Measurements from ENCODE around the gene ZNF440. TPM values are rescaled to one million over a fixed set of nuclear protein-coding genes. Genes with fewer than 3 reads are reported as not detected.

ZNF440 gene
- total and polyA plus RNA-seq, 10 of the 15 experiments (the other 5 are each of a cell fraction or from before 2014, with no cell fraction given), result 1.3 to 8.9 (median 3.8) TPM

DNA sequence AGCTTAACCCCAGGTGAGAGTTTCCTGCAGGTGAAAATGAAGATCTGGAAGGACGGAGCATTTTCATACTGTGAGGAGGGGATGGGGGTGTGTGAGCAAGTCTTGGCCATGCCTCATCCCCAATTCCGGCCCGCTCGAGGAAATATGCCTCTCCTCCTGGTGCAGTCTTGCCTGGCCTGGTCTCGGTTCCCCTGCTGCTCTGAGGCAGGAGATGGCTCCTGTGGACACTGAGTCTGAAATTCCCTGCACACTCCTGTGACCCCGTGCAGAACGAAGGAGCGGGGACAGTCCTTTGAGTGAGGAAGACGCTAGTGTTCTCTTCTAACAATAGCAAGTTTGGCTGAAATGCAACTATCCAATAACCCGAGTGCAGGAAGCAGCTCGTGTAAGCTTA is 34.1 kb downstream of the ZNF440 start:
- Histone ChIP-seq H3K36me3 (ENCODE audit: control insufficient read depth in 2 of 2, insufficient read depth in 2 of 2, low read length in 1 of 2) (no peaks in the 10 kb centered on the region), H4K20me1 (ENCODE audit: control insufficient read depth, insufficient read depth) (no peaks in the 10 kb centered on the region), H3K4me2 (ENCODE audit: control insufficient read depth, insufficient read depth) (peak overlapping the region; percentile 19), H3K79me2 (ENCODE audit: control insufficient read depth, insufficient read depth, low read length) (no peaks in the 10 kb centered on the region), H2AFZ (ENCODE audit: control insufficient read depth, low read depth, low read length) (peak overlapping the region; percentile 87), H3K4me3 (peak overlapping the region; percentile 54; the same call in 1 of the 2 replicates), H3K9me3 (replicated peaks; ENCODE audit: control insufficient read depth, insufficient read depth, low read length) (no peaks in the 10 kb centered on the region; the same call in 1 of the 3 replicates), H3K4me1 (ENCODE audit: control insufficient read depth, insufficient read depth, low read length) (0 out of 2 replicates have a peak, but pooled peaks cover 3% of the 10 kb centered on the region), H3K27ac (ENCODE audit: control insufficient read depth, insufficient read depth) (no peak overlapping the region), H3K27me3 (replicated peaks in 1 of 2; ENCODE audit: control insufficient read depth in 2 of 2, insufficient read depth in 2 of 2, low read length in 1 of 2) (no peaks in the 10 kb centered on the region), H3K9ac (ENCODE audit: control insufficient read depth, insufficient read depth, low read length) (no peak overlapping the region)
- DNase-seq (ENCODE audit: low read depth, low spot score) (no peak), ATAC-seq (no peak), FAIRE-seq (no peak)
- WGBS (ENCODE audit: insufficient coverage, insufficient replicate concordance, low lambda C conversion rate, missing lambda C conversion rate), result 22% methylated on average over 11 of the region's 11 CpGs
- no TSS peak for BruUV-seq (replicated peaks)
- SMC1A ChIA-PET (ENCODE audit: uncharacterized antibody, unreplicated experiment), result no interaction called here
- intact Hi-C loops (cut with micrococcal nuclease; ENCODE audit: unreplicated experiment) (no loop called here), in situ Hi-C loops (cut with MboI) (no loop called here)
- CTCF ChIA-PET, result interaction anchor here (1.6 kb wide), 1 partner anchor 50 kb away, joined by 3 read pairs; the partner anchor contains the start of gene ZNF491
- TF ChIP-seq MEF2B (IDR thresholded peaks at IDR 0.05; ENCODE audit: partially characterized antibody, poor library complexity, severe bottlenecking), result no peak
- TF ChIP-seq, protein P1, sequence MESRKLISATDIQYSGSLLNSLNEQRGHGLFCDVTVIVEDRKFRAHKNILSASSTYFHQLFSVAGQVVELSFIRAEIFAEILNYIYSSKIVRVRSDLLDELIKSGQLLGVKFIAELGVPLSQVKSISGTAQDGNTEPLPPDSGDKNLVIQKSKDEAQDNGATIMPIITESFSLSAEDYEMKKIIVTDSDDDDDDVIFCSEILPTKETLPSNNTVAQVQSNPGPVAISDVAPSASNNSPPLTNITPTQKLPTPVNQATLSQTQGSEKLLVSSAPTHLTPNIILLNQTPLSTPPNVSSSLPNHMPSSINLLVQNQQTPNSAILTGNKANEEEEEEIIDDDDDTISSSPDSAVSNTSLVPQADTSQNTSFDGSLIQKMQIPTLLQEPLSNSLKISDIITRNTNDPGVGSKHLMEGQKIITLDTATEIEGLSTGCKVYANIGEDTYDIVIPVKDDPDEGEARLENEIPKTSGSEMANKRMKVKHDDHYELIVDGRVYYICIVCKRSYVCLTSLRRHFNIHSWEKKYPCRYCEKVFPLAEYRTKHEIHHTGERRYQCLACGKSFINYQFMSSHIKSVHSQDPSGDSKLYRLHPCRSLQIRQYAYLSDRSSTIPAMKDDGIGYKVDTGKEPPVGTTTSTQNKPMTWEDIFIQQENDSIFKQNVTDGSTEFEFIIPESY (IDR thresholded peaks at IDR 0.05), result no peak
- TF ChIP-seq, protein P2, sequence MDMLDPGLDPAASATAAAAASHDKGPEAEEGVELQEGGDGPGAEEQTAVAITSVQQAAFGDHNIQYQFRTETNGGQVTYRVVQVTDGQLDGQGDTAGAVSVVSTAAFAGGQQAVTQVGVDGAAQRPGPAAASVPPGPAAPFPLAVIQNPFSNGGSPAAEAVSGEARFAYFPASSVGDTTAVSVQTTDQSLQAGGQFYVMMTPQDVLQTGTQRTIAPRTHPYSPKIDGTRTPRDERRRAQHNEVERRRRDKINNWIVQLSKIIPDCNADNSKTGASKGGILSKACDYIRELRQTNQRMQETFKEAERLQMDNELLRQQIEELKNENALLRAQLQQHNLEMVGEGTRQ (IDR thresholded peaks at IDR 0.05; ENCODE audit: borderline replicate concordance, low read depth, low read length), result no peak
- TF ChIP-seq IRF4 (IDR thresholded peaks at IDR 0.05; ENCODE audit: low read depth, low read length), result no peak
- TF ChIP-seq, protein P3, sequence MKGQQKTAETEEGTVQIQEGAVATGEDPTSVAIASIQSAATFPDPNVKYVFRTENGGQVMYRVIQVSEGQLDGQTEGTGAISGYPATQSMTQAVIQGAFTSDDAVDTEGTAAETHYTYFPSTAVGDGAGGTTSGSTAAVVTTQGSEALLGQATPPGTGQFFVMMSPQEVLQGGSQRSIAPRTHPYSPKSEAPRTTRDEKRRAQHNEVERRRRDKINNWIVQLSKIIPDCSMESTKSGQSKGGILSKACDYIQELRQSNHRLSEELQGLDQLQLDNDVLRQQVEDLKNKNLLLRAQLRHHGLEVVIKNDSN (IDR thresholded peaks at IDR 0.05; ENCODE audit: borderline replicate concordance, extremely low read length, insufficient read depth, low read depth, low read length), result no peak
- TF ChIP-seq NFXL1 (IDR thresholded peaks at IDR 0.05; ENCODE audit: borderline replicate concordance), result no peak
- no peak for TF ChIP-seq MEF2A (IDR thresholded peaks at IDR 0.05; ENCODE audit: insufficient read depth, low read depth, low read length)
- TF ChIP-seq JUNB (IDR thresholded peaks at IDR 0.05), result no peak
- TF ChIP-seq MYC (IDR thresholded peaks at IDR 0.05; ENCODE audit: insufficient read depth, insufficient read length, insufficient replicate concordance, low read length, severe bottlenecking), result no peak
- POLR2A ChIA-PET, result no interaction called here
- RAD21 ChIA-PET (ENCODE audit: unreplicated experiment), result no interaction called here
